ENCODE measurements around the gene UCHL1. TPM values are rescaled to one million over a fixed set of nuclear protein-coding genes. Genes with fewer than 3 reads are reported as not detected.

Gene UCHL1
- polyA plus RNA-seq (2012; ENCODE audit: insufficient read length, low read depth), result 20.1 TPM

DNA sequence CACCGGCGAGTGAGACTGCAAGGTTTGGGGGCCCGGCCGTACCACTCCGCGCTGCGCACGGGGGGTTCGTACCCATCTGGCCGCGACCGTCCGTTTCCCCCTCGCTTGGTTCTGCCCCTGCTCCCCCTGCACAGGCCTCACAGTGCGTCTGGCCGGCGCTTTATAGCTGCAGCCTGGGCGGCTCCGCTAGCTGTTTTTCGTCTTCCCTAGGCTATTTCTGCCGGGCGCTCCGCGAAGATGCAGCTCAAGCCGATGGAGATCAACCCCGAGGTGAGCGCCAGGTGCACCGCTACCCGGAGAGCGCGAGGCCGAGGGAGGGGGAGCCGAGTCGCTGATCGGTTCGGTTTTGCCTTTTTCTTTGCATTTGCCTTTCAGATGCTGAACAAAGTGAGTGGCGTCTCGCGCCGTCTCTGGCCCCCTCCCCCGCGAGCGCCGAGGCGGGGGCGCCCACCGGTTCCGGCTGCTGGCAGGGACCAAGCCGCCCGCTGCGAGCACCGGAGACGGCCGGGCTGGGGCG is at the start of gene UCHL1:
Gene UCHL1 (plus strand): TSS at position 189 of the 517 bp plus-strand sequence. CDS start 49 bp downstream, at position 238.
- TF ChIP-seq POLR2AphosphoS5 (IDR thresholded peaks at IDR 0.05; ENCODE audit: low read depth, low read length) (peak; percentile 87), TAF1 (IDR thresholded peaks at IDR 0.05; ENCODE audit: borderline replicate concordance, insufficient read depth, low read length) (no peak), SIN3A (IDR thresholded peaks at IDR 0.05; ENCODE audit: borderline replicate concordance, insufficient read depth, low read length) (no peak), FOXP2 (optimal IDR thresholded peaks at IDR 0.05; ENCODE audit: borderline replicate concordance, extremely low read depth, extremely low read length, insufficient read depth) (peak; percentile 14), REST (IDR thresholded peaks at IDR 0.05; ENCODE audit: insufficient read depth in 1 of 2, low read depth in 2 of 2, low read length in 2 of 2) (no peak)

- TF ChIP-seq TAF1 (IDR thresholded peaks at IDR 0.05; ENCODE audit: borderline replicate concordance, insufficient read depth, low read length) (no peak), REST (IDR thresholded peaks at IDR 0.05; ENCODE audit: insufficient read depth in 1 of 2, low read depth in 2 of 2, low read length in 2 of 2) (no peak), POLR2AphosphoS5 (IDR thresholded peaks at IDR 0.05; ENCODE audit: low read depth, low read length) (no peak), FOXP2 (optimal IDR thresholded peaks at IDR 0.05; ENCODE audit: borderline replicate concordance, extremely low read depth, extremely low read length, insufficient read depth) (no peak), SIN3A (IDR thresholded peaks at IDR 0.05; ENCODE audit: borderline replicate concordance, insufficient read depth, low read length) (no peak)
These were observed 49.4 kb upstream of the UCHL1 start for GRCh38 chr4:41207291-41207831.

GRCh38 chr4:41209187-41209586 is 47.5 kb upstream of the UCHL1 start:
- TF ChIP-seq FOXP2 (optimal IDR thresholded peaks at IDR 0.05; ENCODE audit: borderline replicate concordance, extremely low read depth, extremely low read length, insufficient read depth) (no peak), SIN3A (IDR thresholded peaks at IDR 0.05; ENCODE audit: borderline replicate concordance, insufficient read depth, low read length) (no peak), POLR2AphosphoS5 (IDR thresholded peaks at IDR 0.05; ENCODE audit: low read depth, low read length) (no peak), REST (IDR thresholded peaks at IDR 0.05; ENCODE audit: insufficient read depth in 1 of 2, low read depth in 2 of 2, low read length in 2 of 2) (0 out of 4 replicates have a peak, but pooled peaks of 1 of the 2 experiments have one; percentile 40), TAF1 (IDR thresholded peaks at IDR 0.05; ENCODE audit: borderline replicate concordance, insufficient read depth, low read length) (no peak)

- TF ChIP-seq TAF1 (IDR thresholded peaks at IDR 0.05; ENCODE audit: borderline replicate concordance, insufficient read depth, low read length), result no peak
- TF ChIP-seq REST (IDR thresholded peaks at IDR 0.05; ENCODE audit: insufficient read depth in 1 of 2, low read depth in 2 of 2, low read length in 2 of 2), result no peak
- no peak for TF ChIP-seq SIN3A (IDR thresholded peaks at IDR 0.05; ENCODE audit: borderline replicate concordance, insufficient read depth, low read length)
- no peak for TF ChIP-seq FOXP2 (optimal IDR thresholded peaks at IDR 0.05; ENCODE audit: borderline replicate concordance, extremely low read depth, extremely low read length, insufficient read depth)
- TF ChIP-seq POLR2AphosphoS5 (IDR thresholded peaks at IDR 0.05; ENCODE audit: low read depth, low read length), result no peak
These were observed 46.8 kb upstream of the UCHL1 start for GRCh38 chr4:41209901-41210300.

All from PFSK-1 (cell line).